GM12864 (cell line): ENCODE measurements around the gene LMBRD1.
"Not testable (repeated sequence)": the region's sequence is repeated elsewhere in the genome, so short reads cannot be mapped to it uniquely, and the experiment has no call there.

Experiments
- DNase-seq: peaks from one replicate; pipeline ENCODE4 v3.0.0-alpha.2; 2011; ENCODE audit warnings: low read depth
- H3K4me3 ChIP-seq: 2 replicates; pipeline ENCODE4 v1.5.1; 2011; ENCODE audit warnings: mild to moderate bottlenecking, low read depth, low read length, control low read depth
- CTCF ChIP-seq: IDR thresholded peaks from 2 replicates; pipeline ENCODE4 v1.5.1; 2011; ENCODE audit warnings: low read depth, mild to moderate bottlenecking, moderate library complexity, low read length, control low read depth, inconsistent platforms; ENCODE audit errors: missing control alignments

Gene LMBRD1

DNA sequence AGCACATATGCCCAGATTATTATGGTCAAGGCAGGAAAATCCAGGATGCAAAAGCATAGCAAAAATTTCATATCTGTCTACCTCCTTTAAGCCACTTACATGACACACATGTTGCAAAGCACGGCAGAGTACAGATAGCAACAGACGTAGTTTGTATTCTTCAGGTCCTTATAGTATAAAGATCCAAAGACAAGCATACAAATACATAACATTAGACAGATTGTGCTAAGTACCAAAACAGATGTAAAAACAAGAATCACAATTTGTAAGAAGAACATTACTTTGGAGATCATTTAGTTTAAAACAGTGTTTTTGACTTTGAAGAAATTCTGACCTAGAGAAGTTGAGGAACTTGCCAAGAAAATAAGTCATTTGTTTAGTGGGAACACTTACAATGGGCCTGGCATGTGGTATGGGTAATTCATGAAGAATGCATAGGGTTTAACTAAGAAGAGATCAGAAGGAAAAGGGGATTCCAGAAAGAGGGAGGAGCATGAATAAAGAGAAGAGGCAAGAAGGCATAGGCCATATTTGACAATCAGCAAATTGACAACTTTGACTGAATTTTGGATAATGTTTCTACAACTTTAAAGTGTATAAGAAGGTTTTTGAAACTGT, 30.6 kb upstream of the LMBRD1 start:
- no peak for TF ChIP-seq CTCF
- H3K4me3 ChIP-seq = no peak overlapping the region
- no peak for DNase-seq

- H3K4me3 ChIP-seq = no peak overlapping the region
- DNase-seq = no peak
- TF ChIP-seq CTCF = no peak
Measured at GRCh38 chr6:69825904-69826303, 29.1 kb upstream of the LMBRD1 start.

DNA sequence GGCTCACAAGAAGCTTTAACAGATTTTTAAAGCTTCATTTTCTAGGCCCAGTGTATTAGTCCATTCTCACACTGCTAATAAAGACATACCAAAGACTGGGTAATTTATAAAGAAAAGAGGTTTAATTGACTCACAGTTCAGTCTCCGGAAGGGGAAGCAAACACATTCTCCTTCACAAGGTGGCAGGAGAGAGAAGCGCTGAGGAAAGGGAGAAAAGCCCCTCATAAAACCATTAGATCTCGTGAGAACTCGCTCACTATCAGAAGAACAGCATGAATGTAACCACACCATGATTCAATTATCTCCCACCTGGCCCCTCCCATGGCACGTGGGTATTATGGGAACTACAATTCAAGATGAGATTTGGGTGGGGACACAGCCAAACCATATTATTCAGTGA, 27.5 kb upstream of the LMBRD1 start:
- not testable (repeated sequence) for H3K4me3 ChIP-seq, DNase-seq

- DNase-seq = no peak
- TF ChIP-seq CTCF = no peak
- H3K4me3 ChIP-seq = no peak overlapping the region
Measured at GRCh38 chr6:69820438-69820837, 23.6 kb upstream of the LMBRD1 start.

DNA sequence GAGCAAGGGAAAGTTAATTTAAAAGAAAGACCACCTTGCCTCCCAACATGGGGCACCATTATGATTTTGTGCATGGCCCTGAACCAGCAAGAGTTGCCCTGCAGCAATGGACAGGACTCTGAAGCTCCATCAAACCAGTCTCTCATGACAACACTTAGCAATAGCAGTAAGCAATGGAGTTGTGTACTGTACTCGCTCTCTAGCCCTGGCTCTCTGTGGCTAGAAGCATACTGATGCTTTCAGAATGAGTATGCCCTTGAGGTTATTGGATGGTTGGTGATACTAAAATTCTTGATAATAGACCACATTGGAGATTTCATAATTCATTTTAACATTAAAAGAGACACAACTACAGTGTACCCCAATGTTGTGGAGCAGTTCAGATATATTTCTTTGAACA, 23.2 kb upstream of the LMBRD1 start:
- DNase-seq = no peak
- no peak for TF ChIP-seq CTCF
- no peak overlapping the region for H3K4me3 ChIP-seq

DNA sequence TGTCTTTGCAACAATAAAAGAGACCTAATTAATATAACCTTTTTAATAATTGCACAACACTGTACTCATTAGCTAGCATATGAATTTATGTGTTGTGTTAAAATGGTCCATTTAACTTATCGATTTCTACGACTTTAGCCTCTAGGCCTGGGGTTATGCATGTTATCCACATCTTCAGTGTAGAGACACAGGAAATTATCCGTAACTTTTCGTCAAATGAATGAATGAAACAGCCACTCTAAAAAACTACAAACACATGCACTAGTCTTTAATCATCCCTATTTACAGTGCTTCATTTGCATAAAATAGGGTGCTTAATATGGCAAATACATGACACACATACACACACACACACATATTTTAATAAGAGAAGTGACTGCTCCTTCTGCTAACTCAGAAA, 22.3 kb upstream of the LMBRD1 start:
- no peak for TF ChIP-seq CTCF
- no peak for DNase-seq

DNA sequence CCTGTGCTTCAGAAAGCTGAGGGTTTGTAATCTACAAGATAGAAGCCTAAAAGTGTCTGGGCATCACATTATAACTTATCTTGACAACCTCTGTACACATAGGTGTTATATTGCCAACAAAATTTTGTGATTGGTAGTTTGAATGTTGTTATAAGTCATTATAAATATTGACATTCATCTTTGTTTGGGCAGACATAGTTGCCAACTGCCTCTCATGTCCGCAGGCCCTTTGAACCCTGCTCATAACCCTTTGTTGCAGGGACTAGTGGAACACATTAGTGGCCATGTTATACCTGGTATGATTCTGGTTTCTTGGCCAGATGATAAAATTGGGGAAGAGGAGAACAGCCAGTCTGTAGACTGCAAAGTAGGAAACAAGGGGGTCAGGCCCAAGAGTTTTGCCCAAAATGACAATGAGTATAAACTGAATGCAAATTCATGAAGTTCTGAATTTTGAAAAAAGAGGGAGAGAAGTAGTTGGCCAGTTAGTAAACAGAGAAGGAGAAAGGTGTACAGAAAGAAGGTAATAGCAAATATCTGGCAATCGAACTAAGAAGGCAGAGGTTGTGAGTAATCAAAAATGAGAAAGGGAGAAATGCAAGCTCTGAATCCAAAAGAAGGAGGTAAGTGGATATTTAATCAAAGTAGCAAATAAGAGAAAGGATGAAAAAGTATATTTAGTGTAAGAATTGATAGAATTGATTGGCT, 21.6 kb upstream of the LMBRD1 start:
- H3K4me3 ChIP-seq = no peak overlapping the region
- TF ChIP-seq CTCF = no peak
- no peak for DNase-seq

More for the DNA sequence above, 22.3 kb upstream of the LMBRD1 start:
- no peak overlapping the region for H3K4me3 ChIP-seq
